GM12874 (cell line): Measurements from ENCODE around the gene TOX2.
A peak's percentile ranks its signal among the peaks of the same experiment; 100 is the strongest.

Source experiments
- CTCF ChIP-seq: IDR thresholded peaks from 2 replicates; pipeline ENCODE4 v1.5.1; 2011; ENCODE audit warnings: low read depth, mild to moderate bottlenecking, control low read depth, low read length, moderate library complexity; ENCODE audit not compliant: insufficient read depth

The TOX2 gene

GRCh38 chr20:44074252-44075151, 159.8 kb downstream of the TOX2 start:
- TF ChIP-seq CTCF = no peak

- no peak for TF ChIP-seq CTCF
Measured at GRCh38 chr20:44075191-44075949, 160.7 kb downstream of the TOX2 start.

- TF ChIP-seq CTCF = no peak
Measured at GRCh38 chr20:44075950-44076232, 161.2 kb downstream of the TOX2 start.

GRCh38 chr20:44079291-44079690, 164.6 kb downstream of the TOX2 start:
- no peak for TF ChIP-seq CTCF

GRCh38 chr20:44080064-44080463, 165.4 kb downstream of the TOX2 start:
- TF ChIP-seq CTCF = no peak

GRCh38 chr20:44080646-44081267, 166.1 kb downstream of the TOX2 start:
- TF ChIP-seq CTCF = peak; percentile 93

GRCh38 chr20:44081476-44081875, 166.8 kb downstream of the TOX2 start:
- no peak for TF ChIP-seq CTCF
